GM18499 (cell line): ENCODE data around the gene CLCNKB.
"Not testable (repeated sequence)": the region's sequence is repeated elsewhere in the genome, so short reads cannot be mapped to it uniquely, and the experiment has no call there.

Source experiments
- ATAC-seq: cut with Tn5 transposase; IDR thresholded peaks from one replicate; pipeline ENCODE4 v1.9.1; 2021; ENCODE audit warnings: moderate number of reproducible peaks; ENCODE audit not compliant: insufficient read depth, unreplicated experiment

Gene CLCNKB

GRCh38 chr1:16029288-16029687, 14.3 kb upstream of the CLCNKB start:
- ATAC-seq = no peak

GRCh38 chr1:16031551-16031950, 12.0 kb upstream of the CLCNKB start:
- no peak for ATAC-seq

DNA sequence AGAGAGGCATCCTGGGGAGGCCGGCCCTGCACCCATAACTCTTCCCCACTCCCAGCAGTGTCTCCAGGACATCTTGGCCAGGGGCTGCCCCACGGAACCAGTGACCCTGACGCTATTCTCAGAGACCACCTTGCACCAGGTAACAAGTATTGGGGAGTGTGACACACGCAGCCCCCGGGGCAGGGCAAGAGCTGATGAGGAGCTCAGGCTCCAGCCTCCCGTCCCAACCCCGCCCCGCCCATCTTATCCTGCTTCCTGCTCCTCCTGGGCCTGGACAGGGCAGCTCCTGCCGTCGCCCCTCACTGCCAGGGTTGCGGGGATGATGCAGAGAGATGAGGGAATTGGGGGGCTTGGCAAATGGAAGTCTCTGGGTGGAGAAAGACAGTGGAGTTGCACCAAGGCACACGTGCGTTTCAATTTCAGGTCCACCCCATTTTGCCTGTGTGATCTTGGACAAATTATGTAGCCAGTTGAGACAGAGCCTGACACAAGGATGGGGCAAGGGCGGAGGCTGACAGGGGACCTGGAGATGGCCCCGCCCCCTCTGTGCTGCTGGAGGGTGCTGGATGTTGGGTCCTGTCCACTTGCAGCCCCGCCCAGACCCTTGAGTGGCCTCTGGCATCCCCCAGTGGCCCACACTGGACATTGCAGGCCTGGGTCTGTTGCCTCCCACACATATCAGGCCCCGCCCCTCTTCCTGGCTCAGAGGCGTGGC, 11.0 kb upstream of the CLCNKB start:
- no peak for ATAC-seq

DNA sequence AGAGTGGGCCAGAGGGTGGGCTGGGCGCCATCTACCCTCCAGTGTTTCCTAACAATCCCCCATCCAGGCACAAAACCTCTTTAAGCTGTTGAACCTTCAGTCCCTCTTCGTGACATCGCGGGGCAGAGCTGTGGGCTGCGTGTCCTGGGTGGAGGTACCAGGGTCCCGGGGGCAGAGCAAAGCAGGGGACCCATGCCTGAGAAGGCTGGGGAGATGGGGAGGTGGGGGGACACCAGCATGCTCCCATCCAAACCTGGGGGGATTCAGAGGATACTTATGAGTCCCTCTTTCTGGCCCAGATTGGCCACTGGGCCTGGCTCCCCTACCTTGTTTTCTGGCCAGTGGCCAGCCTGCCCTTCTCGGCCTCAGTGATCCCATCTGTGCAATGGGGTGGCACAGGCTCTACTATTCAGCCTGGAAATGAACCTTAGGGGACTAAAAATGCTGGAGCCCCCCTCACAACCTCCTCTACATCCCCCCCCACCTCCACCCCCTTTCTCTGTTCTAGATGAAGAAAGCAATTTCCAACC, 10.4 kb upstream of the CLCNKB start:
- not testable (repeated sequence) for ATAC-seq

DNA sequence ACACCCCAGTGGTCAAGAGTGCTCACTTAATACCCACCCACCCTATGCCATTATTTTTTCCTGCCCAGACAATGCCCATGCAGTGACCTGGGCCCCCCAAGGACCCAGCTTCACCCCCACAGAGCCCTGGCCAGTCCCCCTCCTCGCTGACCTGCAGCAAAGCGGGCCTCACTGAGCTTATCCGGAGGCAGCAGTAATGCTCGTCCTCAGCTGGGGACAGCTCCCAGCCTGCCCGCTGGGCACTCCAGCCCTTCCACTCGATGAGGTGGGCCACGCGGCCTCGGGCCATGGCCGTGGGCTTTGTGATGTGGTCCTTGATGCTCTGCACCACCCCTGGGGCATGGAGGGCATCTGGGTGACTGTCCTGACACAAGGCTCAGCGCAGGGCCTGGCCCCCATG, 7.1 kb upstream of the CLCNKB start:
- not testable (repeated sequence) for ATAC-seq

- ATAC-seq = no peak
Measured at GRCh38 chr1:16038620-16038912, 5.0 kb upstream of the CLCNKB start.

DNA sequence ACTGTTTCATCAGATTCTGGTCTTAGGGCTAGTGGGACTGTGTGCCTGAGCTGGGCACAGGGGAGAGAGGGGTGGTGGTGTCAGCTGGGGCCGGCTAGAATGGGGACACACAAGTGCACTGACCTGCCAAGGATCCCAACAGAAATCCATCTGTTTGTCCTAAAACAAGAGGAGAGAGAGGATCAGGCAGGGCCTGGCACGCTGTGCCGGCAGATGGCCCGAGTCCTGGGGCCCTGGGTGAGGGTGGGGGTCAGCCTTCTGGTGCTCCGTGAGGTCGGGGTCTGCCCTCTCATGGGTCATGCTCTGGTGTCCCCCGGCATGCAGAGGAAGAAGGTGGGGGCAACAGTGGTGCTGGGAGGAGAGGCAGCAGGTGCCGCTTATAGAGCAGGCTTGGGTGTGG, 3.7 kb upstream of the CLCNKB start:
- ATAC-seq = not testable (repeated sequence)

DNA sequence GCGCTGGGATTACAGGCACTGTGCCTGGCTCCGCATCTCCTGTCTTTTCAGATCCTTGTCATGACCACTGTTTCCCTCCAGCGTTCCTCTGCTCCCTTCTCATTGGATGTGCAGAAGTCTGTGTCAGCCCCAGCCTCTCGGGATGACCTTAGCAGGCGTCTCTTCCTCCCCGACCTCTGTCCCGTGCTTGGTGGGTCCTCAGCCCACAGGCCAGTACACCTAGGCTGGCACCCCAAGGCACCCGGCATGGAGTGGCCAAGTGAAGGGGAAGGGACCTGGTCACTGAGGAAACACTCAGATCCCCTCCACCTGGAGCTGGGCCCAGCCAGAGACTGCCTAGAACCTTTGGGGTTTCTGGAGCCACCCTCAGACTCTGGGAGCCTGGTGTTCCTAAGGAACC, 2.4 kb upstream of the CLCNKB start:
- ATAC-seq = no peak

- no peak for ATAC-seq
Measured at GRCh38 chr1:16042096-16042495, 1.5 kb upstream of the CLCNKB start.

DNA sequence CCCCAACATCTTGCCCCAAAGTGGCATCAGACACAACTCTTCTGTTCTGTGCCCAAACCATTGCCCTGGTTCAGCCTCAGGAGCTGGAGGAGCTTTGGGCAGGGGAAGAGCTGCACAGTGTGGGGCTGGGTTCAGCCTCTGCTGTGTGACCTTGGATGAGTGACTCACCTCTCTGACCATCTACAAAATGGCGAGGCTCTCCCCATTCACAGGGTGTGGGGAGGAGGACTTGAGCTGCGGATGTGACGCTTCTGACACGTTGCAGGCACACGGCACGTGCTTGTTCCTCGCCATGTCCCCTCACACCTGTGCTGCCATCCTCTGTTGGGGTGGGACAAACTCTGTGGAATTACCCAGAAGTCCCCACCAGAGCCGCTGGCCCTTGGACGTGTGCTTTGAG, 928 bp upstream of the CLCNKB start:
- not testable (repeated sequence) for ATAC-seq

GRCh38 chr1:16043950-16044349, 368 bp downstream of the CLCNKB start:
- no peak for ATAC-seq

GRCh38 chr1:16046842-16047241, 3.3 kb downstream of the CLCNKB start:
- no peak for ATAC-seq

DNA sequence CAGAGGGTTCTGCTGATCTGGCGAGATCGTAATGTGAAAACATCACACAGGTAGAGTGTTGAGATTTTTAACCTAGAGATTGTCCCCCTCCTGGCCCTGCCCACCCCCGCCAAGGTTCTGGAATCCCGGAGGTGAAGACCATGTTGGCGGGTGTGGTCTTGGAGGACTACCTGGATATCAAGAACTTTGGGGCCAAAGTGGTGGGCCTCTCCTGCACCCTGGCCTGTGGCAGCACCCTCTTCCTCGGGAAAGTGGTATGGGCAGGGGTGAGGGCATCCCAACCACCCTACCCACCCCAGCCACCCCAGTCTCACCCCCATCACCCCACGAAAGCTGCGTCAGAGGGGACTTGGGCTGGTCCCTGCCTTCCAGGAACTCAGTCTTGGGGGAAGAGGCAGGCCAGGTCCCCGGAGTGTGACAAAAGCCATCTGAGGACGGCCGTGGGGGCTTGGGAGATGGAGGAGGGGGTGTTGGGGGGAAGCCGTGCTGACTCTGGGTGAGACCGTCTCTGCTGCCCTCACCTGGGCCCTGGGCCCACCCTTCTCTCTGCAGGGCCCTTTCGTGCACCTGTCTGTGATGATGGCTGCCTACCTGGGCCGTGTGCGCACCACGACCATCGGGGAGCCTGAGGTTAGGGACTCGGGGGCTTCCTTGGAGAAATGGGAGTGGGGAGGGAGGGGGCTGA, 4.4 kb downstream of the CLCNKB start:
- no peak for ATAC-seq

- ATAC-seq = no peak
Measured at GRCh38 chr1:16048573-16049189, 5.1 kb downstream of the CLCNKB start.

GRCh38 chr1:16050328-16050727, 6.7 kb downstream of the CLCNKB start:
- ATAC-seq = no peak

DNA sequence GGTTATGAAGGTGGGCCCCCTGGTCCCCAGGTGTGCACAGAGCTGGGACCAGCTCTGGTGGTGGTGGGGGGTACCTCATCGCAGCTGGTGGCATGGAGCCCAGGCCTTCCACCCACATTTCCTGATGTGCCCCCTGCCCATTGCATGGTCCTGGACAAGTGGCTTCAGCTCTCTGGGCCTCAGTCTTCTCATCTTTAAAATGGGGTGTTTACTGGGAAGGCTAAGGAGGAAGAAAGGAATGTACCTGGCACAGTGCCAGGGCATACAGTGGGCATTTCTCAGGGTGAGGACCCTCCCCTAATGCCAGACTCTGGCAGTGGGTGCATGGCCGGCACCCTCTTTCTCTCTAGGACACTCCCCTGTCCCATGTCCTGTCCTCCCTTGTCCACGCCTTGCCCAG, 7.5 kb downstream of the CLCNKB start:
- no peak for ATAC-seq

GRCh38 chr1:16051949-16052348, 8.4 kb downstream of the CLCNKB start:
- not testable (repeated sequence) for ATAC-seq

DNA sequence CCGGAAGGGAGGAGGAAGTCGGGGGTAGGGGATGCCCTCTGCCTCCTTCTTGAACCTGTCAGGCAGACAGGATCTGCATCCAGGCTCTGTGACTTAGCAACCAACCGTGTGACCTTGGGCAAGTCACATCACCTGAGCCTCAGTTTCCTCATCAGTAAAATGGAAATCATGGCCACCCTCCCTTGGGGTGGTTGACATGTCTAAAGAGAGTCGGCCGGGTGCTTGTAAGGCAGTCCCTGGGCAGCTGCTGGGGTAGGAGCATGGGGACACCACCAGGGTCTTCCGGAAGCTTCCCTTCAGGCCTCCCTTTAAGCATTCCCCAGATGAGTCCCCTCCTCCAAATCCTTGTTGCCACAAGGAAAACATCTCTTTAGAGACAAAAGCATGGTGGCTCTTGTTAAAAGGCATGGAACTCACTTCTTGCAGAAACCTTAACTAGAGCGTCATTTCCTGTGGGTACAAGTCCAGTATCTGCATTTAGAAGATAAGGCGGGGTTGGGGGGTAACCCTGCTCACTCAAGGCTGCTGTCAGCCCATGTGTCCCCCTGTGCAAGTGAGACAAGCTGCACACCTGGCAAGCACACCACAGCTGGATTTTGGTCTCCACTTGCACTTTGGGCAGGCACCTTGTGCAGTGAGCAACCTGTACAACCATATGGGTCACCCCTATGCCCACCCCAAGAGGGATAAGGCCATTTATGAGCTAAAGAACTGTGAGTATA, 10.4 kb downstream of the CLCNKB start:
- ATAC-seq = no peak

GRCh38 chr1:16054598-16055540, 11.3 kb downstream of the CLCNKB start:
- no peak for ATAC-seq
